ENCODE results near the gene FOXI1.

FOXI1 gene

DNA sequence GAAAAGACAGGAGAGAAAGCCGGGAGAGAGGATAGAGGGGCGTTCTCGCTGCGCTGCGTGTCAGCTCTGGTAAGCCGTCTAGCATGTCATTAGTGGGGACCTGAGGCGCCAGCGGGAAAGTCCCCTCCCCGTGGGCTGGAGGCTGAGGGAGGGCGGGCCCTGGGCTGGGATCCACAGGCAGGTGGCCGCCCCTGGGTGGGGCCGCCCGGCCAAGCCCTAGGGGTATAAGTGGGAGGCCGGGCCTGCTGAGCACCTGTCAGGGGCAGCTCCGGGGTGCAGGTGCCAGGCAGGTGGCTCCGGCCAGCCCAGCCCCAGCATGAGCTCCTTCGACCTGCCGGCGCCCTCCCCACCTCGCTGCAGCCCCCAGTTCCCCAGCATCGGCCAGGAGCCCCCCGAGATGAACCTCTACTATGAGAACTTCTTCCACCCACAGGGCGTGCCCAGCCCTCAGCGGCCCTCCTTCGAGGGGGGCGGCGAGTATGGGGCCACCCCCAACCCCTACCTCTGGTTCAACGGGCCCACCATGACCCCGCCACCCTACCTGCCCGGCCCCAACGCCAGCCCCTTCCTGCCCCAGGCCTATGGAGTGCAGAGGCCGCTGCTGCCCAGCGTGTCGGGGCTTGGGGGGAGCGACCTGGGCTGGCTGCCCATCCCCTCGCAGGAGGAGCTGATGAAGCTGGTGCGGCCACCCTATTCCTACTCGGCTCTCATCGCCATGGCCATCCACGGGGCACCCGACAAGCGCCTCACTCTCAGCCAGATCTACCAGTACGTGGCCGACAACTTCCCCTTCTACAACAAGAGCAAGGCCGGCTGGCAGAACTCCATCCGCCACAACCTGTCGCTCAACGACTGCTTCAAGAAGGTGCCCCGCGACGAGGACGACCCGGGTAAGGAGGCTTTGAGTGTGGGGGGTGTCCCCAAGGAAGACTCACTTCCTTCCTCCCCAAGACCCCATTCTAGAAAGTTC is at the start of gene FOXI1:
FOXI1 (plus strand) TSS at position 256 of the 970 bp plus-strand sequence; CDS start at position 317, 61 bp downstream.
- DNase-seq = no peak

- no peak for DNase-seq
These were observed 49.0 kb upstream of the FOXI1 start for GRCh38 chr5:170056561-170057267.

- no peak for DNase-seq
These were observed 48.4 kb upstream of the FOXI1 start for GRCh38 chr5:170057311-170057710.

DNA sequence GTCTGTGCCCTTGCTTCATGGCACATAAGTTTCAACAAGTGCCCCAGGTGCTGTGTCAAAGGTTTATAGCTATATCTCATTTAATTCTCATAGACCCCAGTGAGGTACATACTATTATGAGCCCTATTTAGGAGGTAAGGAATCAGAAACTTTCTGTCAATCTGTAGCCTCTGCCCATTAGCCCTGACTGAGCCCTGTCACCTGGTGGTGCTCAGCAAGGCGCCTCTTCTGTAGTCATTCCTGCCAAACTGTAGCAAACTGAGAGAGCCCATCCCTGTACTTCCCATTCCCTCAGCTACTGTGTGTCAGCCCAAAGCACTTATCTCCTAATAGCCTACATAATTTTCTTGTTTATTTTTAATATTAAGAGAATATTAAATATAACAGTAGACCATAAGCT is 46.5 kb upstream of the FOXI1 start:
- DNase-seq = no peak

- DNase-seq = no peak
These were observed 38.5 kb upstream of the FOXI1 start for GRCh38 chr5:170067152-170067551.

DNA sequence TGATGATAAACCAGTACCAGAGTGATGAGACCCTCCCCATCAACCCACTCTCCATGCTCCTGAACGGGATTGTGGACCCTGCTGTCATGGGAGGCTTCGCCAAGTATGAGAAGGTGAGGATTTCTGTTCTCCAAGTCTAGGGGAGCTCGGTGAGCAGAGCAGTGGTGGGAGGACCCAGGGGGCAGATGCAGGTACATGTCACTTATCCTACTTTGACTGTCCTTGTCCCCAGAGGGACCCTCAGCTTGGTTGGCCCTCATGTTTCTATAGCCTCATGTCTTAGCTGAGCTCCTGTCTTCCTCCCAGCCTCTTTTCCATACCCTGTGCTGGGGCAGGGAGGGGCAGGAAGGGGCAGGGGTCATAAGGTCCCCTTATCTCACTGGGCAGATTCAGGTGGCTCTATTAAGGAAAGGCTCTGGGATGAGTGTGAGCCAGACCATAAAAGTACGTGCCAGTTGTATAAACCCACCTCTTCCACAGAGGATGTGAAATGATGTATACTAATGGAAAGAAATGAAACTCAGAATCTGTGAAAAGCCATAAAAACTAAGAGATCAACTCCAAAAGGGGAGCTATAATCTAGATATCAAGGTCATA is 38.0 kb upstream of the FOXI1 start:
- no peak for DNase-seq

GRCh38 chr5:170069512-170069911 is 36.2 kb upstream of the FOXI1 start:
- DNase-seq = no peak

DNA sequence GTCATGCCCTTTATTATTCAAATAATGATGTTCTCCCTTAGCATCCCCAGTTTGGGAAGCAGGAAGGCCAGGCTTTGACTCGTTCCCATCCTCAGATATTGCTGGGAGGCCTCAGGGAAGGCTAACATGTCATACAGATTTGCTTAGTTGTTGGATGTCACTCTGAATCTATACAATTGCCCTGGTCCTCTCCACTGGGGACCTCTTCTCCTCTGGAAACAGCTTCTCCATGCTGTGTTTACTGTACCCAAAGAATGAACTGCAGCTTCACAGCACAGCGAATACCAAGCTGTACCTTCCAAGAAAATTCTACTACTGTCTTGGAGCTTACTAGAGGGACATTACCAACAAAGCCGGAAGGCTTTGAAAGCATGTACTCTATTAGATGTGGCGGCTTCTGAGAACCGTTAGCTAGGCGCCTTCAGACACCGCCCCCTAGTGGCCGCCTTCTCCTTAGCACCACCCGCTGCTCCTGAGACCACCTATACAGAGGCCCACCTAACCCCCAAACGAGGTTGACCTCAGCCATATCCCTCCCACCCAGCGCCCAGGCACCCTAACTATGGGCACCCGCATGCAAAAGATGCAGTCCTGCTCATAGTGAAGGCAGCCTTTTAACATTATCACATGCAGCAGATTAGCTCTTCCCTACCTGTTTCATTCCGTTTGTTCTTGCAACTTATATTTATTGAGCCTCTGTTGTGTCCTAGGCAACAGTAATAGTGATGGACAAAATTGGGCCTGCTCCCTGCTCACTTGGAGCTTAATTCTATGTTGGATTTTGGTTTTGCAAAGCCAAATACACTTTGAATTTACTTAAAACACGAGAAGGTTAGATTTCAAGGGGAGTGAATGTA is 34.9 kb upstream of the FOXI1 start:
- DNase-seq = no peak

- DNase-seq = no peak
These were observed 33.9 kb upstream of the FOXI1 start for GRCh38 chr5:170071748-170072147.

DNA sequence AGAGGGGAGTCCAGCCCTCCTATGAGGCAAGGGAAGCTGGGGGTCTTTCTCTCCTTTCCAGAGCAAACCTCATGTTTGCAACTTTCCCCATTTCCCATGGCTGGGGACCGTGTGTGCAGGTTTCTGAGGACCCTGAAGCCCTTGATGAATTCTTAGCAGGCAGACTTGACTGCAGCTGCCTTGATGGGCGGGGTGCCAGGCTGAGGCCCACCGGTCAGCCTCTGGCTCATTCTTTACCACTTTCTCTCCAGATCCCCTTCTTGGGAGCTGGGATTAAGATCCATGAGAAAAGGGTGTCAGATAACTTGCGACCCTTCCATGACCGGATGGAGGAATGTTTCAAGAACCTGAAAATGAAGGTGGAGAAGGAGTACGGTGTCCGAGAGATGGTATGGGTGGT is 30.0 kb upstream of the FOXI1 start:
- no peak for DNase-seq

GRCh38 chr5:170076211-170076610 is 29.5 kb upstream of the FOXI1 start:
- DNase-seq = no peak

- DNase-seq = no peak
These were observed 29.0 kb upstream of the FOXI1 start for GRCh38 chr5:170076739-170077138.

- DNase-seq = no peak
These were observed 28.2 kb upstream of the FOXI1 start for GRCh38 chr5:170077526-170077925.

DNA sequence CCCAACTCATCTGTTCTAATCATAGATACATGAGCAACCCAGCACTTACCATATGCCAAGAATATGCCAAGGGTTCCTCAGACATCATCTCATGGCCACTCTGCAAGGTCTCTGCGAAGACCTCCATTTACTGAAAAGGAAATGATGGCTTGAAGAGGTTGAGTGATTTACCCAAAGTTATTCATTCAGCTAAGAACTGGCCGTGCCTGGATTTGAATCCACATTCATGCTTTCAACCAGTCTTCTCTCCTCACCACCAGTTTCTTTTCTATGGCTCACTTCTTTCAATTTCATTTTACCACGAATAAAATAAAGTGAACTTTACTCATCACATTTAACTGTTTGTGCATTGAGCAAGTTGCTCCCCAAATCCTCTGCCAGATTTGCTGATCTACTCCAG is 27.2 kb upstream of the FOXI1 start:
- DNase-seq = no peak

DNA sequence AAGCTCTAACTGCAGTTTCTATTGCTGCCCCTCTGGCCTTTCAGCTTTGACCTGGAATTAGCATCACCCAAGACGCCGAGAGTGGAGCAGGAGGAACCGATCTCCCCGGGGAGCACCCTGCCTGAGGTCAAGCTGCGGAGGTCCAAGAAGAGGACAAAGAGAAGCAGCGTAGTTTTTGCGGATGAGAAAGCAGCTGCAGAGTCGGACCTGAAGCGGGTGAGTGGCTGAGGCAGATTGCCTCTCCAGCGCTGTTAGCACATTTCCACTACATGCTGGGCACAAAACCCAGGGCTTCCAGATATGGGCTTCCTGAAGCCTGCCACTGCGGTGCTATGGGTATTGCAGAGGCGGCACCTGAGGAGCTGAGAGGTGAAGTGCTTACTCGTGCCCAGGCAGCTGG is 26.8 kb upstream of the FOXI1 start:
- no peak for DNase-seq

GRCh38 chr5:170080217-170080616 is 25.5 kb upstream of the FOXI1 start:
- DNase-seq = no peak

DNA sequence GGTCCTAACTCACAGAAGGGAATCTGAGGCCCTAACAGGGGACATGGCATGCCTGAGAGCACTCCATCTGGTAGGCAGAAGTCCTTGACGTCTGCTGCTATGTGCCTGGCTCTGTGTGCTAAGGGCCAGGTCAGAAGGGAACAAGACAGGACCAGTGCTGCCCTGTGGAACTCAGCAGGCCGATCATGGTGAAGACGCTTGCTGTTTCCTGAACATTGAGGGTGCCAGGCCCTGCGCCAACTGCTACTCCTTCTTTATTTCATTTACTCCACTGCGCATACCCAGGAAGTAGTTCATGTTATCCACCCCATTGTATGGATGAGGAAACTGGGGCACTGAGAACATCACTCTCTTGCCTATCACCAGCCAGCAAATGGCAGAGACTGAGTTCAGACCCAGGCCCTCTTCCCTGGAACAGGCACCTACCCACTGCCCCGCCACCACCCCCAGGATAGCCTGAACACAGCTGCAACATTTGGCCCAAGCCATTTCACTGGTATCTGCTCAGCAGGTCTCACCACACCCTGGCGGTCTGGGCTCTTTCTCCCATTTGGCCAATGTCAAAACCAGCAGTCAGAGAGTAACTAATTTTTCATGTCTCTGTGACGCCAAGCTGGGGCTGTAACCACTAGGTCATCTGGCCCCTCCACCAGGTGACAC is 24.8 kb upstream of the FOXI1 start:
- DNase-seq = no peak

DNA sequence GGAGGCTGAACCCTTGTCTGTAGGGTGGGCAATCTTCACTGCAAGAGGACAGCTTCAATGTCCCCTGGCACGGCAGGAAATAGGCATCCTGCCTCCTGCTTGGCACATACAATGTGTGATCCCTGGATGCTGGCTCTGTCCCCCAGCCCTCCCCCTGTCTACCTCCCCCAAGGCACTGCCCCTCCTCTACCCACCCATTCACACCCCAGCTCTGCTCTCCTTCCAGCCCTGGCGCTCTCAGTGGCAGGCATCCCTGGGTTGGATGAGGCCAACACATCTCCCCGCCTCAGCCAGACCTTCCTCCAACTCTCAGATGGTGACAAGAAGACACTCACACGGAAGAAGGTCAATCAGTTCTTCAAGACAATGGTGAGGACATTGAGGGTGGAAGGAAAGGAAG is 24.1 kb upstream of the FOXI1 start:
- DNase-seq = no peak

DNA sequence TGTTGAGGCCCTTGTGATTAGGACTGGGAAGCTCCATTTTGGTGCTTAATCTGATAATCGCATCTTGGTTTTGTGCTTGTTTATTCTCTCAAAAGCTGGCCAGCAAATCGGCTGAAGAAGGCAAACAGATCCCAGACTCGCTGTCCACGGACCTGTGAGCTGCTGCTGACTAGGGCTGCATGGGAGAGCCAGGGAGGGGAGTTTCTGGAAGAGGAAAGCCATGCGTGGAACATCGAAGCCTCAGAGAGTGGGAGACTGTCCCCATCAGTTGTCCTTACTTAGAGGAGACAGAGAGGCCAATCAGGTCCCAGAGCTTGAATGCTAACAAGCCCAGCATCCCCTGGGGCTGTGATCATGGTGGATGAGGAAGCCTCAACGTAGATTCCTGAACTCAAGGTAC is 23.0 kb upstream of the FOXI1 start:
- DNase-seq = no peak

GRCh38 chr5:170087168-170087817 is 18.4 kb upstream of the FOXI1 start:
- no peak for DNase-seq

- DNase-seq = no peak
These were observed 13.1 kb upstream of the FOXI1 start for GRCh38 chr5:170092455-170093101.
